ENCODE results near the gene ANGPTL1.

- TF ChIP-seq POLR2A (IDR thresholded peaks at IDR 0.05; ENCODE audit: low read depth, low read length) (no peak), POLR2AphosphoS5 (IDR thresholded peaks at IDR 0.05; ENCODE audit: low read depth, low read length) (no peak)
These were observed 8.5 kb downstream of the ANGPTL1 start for GRCh38 chr1:178862416-178862815.
